Liver (tissue), 9 donors: Measurements from ENCODE around the gene DCPS. TPM values are rescaled to one million over a fixed set of nuclear protein-coding genes. Genes with fewer than 3 reads are reported as not detected.

Source experiments
- DNase-seq: peaks from one replicate; pipeline ENCODE4 v3.0.0-alpha.2; 2017; ENCODE audit warnings: low spot score
- H3K27ac ChIP-seq, 2 donors: one replicate each; pipeline ENCODE4 v1.7.0; 2013; ENCODE audit warnings: inconsistent platforms in 2 of 2, low read length in 2 of 2, control low read depth in 1 of 2, low read depth in 1 of 2, mild to moderate bottlenecking in 1 of 2
- H3K27me3 ChIP-seq, 4 donors: one replicate each; pipeline versions ENCODE4 v1.6.1 to v1.7.0; 2013; ENCODE audit warnings: low read length in 3 of 4, inconsistent platforms in 1 of 4, mild to moderate bottlenecking in 1 of 4, moderate library complexity in 1 of 4; ENCODE audit not compliant: control insufficient read depth in 4 of 4, insufficient read depth in 4 of 4
- H3K36me3 ChIP-seq, 4 donors: one replicate each; pipeline versions ENCODE4 v1.6.1 to v1.7.0; 2013; ENCODE audit warnings: low read length in 3 of 4, mild to moderate bottlenecking in 3 of 4, low read depth in 1 of 4, moderate library complexity in 1 of 4; ENCODE audit not compliant: control insufficient read depth in 4 of 4, insufficient read depth in 3 of 4
- H3K4me1 ChIP-seq, 4 donors: one replicate each; pipeline versions ENCODE4 v1.6.1 to v1.7.0; 2013; ENCODE audit warnings: low read length in 3 of 4, mild to moderate bottlenecking in 3 of 4, moderate library complexity in 1 of 4; ENCODE audit not compliant: control insufficient read depth in 4 of 4, insufficient read depth in 4 of 4
- H3K4me3 ChIP-seq, 3 donors: one replicate each; pipeline versions ENCODE4 v1.6.1 to v1.7.0; 2013; ENCODE audit warnings: low read length in 3 of 3, control low read depth in 1 of 3, low read depth in 1 of 3, mild to moderate bottlenecking in 1 of 3
- H3K9ac ChIP-seq, 2 donors: one replicate each; pipeline ENCODE4 v1.7.0; 2013; ENCODE audit warnings: low read length in 2 of 2, mild to moderate bottlenecking in 2 of 2, moderate library complexity in 2 of 2, control low read depth in 1 of 2, low read depth in 1 of 2
- H3K9me3 ChIP-seq, 4 donors: one replicate each; pipeline versions ENCODE4 v1.6.1 to v1.7.0; 2013; ENCODE audit warnings: low read length in 3 of 4; ENCODE audit not compliant: control insufficient read depth in 4 of 4
- ATF3 ChIP-seq: IDR thresholded peaks from 2 replicates; pipeline ENCODE4 v1.6.1; 2016; ENCODE audit warnings: antibody characterized with exemption
- CTCF ChIP-seq: fragments of 150-350 bp; IDR thresholded peaks from 2 replicates; pipeline ENCODE4 v1.5.1; 2017; ENCODE audit warnings: improper control_type of control experiment, low read depth, low read length; ENCODE audit not compliant: missing input control
- EGR1 ChIP-seq, 2 donors: IDR thresholded peaks; 2 replicates each; pipeline ENCODE4 v1.6.1; 2016 to 2018; ENCODE audit warnings: antibody characterized with exemption in 2 of 2, low read depth in 2 of 2
- FOXA1 ChIP-seq: IDR thresholded peaks from 2 replicates; pipeline ENCODE4 v1.6.1; 2016; ENCODE audit warnings: antibody characterized with exemption
- FOXA2 ChIP-seq: IDR thresholded peaks from 2 replicates; pipeline ENCODE4 v1.6.1; 2016; ENCODE audit warnings: antibody characterized with exemption
- GABPA ChIP-seq, 2 donors: IDR thresholded peaks in 1 of 2; conservative IDR thresholded peaks in 1 of 2; 2 replicates each; pipeline ENCODE4 v1.6.1; 2016; ENCODE audit warnings: antibody characterized with exemption in 2 of 2, mild to moderate bottlenecking in 1 of 2, moderate library complexity in 1 of 2
- HNF4A ChIP-seq, 2 donors: conservative IDR thresholded peaks; 2 replicates each; pipeline ENCODE4 v1.6.1; 2016; ENCODE audit warnings: antibody characterized with exemption in 2 of 2, mild to moderate bottlenecking in 2 of 2
- HNF4G ChIP-seq: IDR thresholded peaks from 2 replicates; pipeline ENCODE4 v1.6.1; 2016; ENCODE audit warnings: antibody characterized with exemption
- JUND ChIP-seq, 2 donors: IDR thresholded peaks; 2 replicates each; pipeline ENCODE4 v1.6.1; 2016; ENCODE audit warnings: antibody characterized with exemption in 2 of 2
- MAX ChIP-seq: IDR thresholded peaks from 2 replicates; pipeline ENCODE4 v1.6.1; 2016; ENCODE audit warnings: antibody characterized with exemption
- NR2F2 ChIP-seq: IDR thresholded peaks from 2 replicates; pipeline ENCODE4 v1.6.1; 2016; ENCODE audit warnings: antibody characterized with exemption
- RAD21 ChIP-seq, 2 donors: IDR thresholded peaks; 2 replicates each; pipeline ENCODE4 v1.6.1; 2016; ENCODE audit warnings: antibody characterized with exemption in 2 of 2, mild to moderate bottlenecking in 2 of 2
- REST ChIP-seq: IDR thresholded peaks from 2 replicates; pipeline ENCODE4 v1.6.1; 2016; ENCODE audit warnings: antibody characterized with exemption, mild to moderate bottlenecking
- RXRA ChIP-seq, 2 donors: IDR thresholded peaks; 2 replicates each; pipeline ENCODE4 v1.6.1; 2017 to 2018; ENCODE audit warnings: antibody characterized with exemption in 2 of 2, mild to moderate bottlenecking in 1 of 2
- SP1 ChIP-seq: IDR thresholded peaks from 2 replicates; pipeline ENCODE4 v1.6.1; 2018; ENCODE audit warnings: antibody characterized with exemption, mild to moderate bottlenecking
- TAF1 ChIP-seq: conservative IDR thresholded peaks from 2 replicates; pipeline ENCODE4 v1.6.1; 2016; ENCODE audit warnings: antibody characterized with exemption, mild to moderate bottlenecking
- YY1 ChIP-seq: IDR thresholded peaks from 2 replicates; pipeline ENCODE4 v1.6.1; 2016; ENCODE audit warnings: antibody characterized with exemption, mild to moderate bottlenecking
- ZBTB33 ChIP-seq: IDR thresholded peaks from 2 replicates; pipeline ENCODE4 v1.6.1; 2016; ENCODE audit warnings: antibody characterized with exemption
- WGBS: extraction: QIAGEN DNeasy Blood & Tissue Kit; methylation state at CpG from one replicate; pipeline ENCODE4 v1.1.7; 2013; 5-methylcytosine and 5-hydroxymethylcytosine counted together
- polyA plus RNA-seq, 2 donors: library from polyadenylated mRNA; stranded (reverse) in 1 of 2; unstranded in 1 of 2; fragments of 200-250 nt in 1 of 2; fragments of >200 nt in 1 of 2; fragmentation: Nextera tagmentation in 1 of 2; extraction: Ambion mirVana in 1 of 2; gene quantifications; one replicate each; pipeline versions ENCODE4 v1.2.1 to v1.2.3, GENCODE V29; 2013 to 2015
- total RNA-seq, 2 donors: library from RNA; depleted of rRNA; stranded (reverse); fragments of >200 nt; gene quantifications; one replicate each; pipeline ENCODE4 v1.2.3, GENCODE V29; 2014
- donor health status: healthy.
- donor health status: healthy.
- donor health status: healthy.
- donor health status: healthy.
- donor health status: healthy.

DCPS gene
- total and polyA plus RNA-seq, 4 donors = 5.6 to 61.0 (median 19.0) TPM

- no peaks in the 10 kb centered on the region for H3K9me3 ChIP-seq
- H3K9ac ChIP-seq = no peak overlapping the region
- peaks cover 4 to 27% (median 18%) of the 10 kb centered on the region in 4 donors for H3K4me1 ChIP-seq
- H3K27me3 ChIP-seq = no peaks in the 10 kb centered on the region
- no peak for TF ChIP-seq ATF3
- TF ChIP-seq CTCF = no peak
- TF ChIP-seq RXRA (IDR thresholded peaks at IDR 0.05) = no peak
- TF ChIP-seq EGR1 (IDR thresholded peaks at IDR 0.05; ENCODE audit: low read depth in 2 of 2) = no peak
- TF ChIP-seq YY1 = no peak
- TF ChIP-seq TAF1 = no peak
- TF ChIP-seq MAX = no peak
- TF ChIP-seq GABPA (IDR thresholded peaks at IDR 0.05 in 1 of 2, conservative IDR thresholded peaks at IDR 0.05 in 1 of 2) = no peak
- no peak for TF ChIP-seq HNF4A (conservative IDR thresholded peaks at IDR 0.05)
- TF ChIP-seq HNF4G = no peak
- TF ChIP-seq FOXA2 = no peak
- TF ChIP-seq FOXA1 = no peak
- no peak for TF ChIP-seq ZBTB33
- no peak for TF ChIP-seq NR2F2
- no peak for TF ChIP-seq REST
- TF ChIP-seq JUND (IDR thresholded peaks at IDR 0.05) = no peak
- no peak for TF ChIP-seq RAD21 (IDR thresholded peaks at IDR 0.05)
- 94% methylated on average over 8 of the region's 8 CpGs for WGBS
- DNase-seq = no peak
- no peaks in the 10 kb centered on the region for H3K36me3 ChIP-seq
- H3K4me3 ChIP-seq = no peak overlapping the region
- no peak overlapping the region for H3K27ac ChIP-seq
Measured at GRCh38 chr11:126360049-126360446, 56.2 kb downstream of the DCPS start.

- Histone ChIP-seq H3K36me3 (no peaks in the 10 kb centered on the region), H3K4me3 (no peak overlapping the region), H3K9ac (no peak overlapping the region), H3K9me3 (no peaks in the 10 kb centered on the region), H3K27ac (no peak overlapping the region), H3K4me1 (peaks cover 2 to 24% (median 17%) of the 10 kb centered on the region in 4 donors), H3K27me3 (no peaks in the 10 kb centered on the region)
- WGBS = 81% methylated on average over 5 of the region's 5 CpGs
- DNase-seq = no peak
- TF ChIP-seq RXRA (IDR thresholded peaks at IDR 0.05) (no peak), ATF3 (no peak), SP1 (no peak), RAD21 (IDR thresholded peaks at IDR 0.05) (no peak), JUND (IDR thresholded peaks at IDR 0.05) (no peak), NR2F2 (no peak), ZBTB33 (no peak), FOXA1 (no peak), EGR1 (IDR thresholded peaks at IDR 0.05; ENCODE audit: low read depth in 2 of 2) (no peak), CTCF (no peak), GABPA (IDR thresholded peaks at IDR 0.05 in 1 of 2, conservative IDR thresholded peaks at IDR 0.05 in 1 of 2) (no peak), YY1 (no peak), FOXA2 (no peak), HNF4A (conservative IDR thresholded peaks at IDR 0.05) (no peak), MAX (no peak), TAF1 (no peak), HNF4G (no peak)
Measured at GRCh38 chr11:126361400-126361799, 57.5 kb downstream of the DCPS start.
